Colonic mucosa (tissue), 4 donors: Measurements from ENCODE around the gene SMYD1. TPM values are rescaled to one million over a fixed set of nuclear protein-coding genes. Genes with fewer than 3 reads are reported as not detected.

ENCODE experiments used
- DNase-seq: peaks from one replicate; pipeline ENCODE4 v3.0.0-alpha.2; 2020
- H3K27ac ChIP-seq: fragments of 200-600 bp; one replicate; pipeline ENCODE4 v1.8.0; 2021
- H3K27me3 ChIP-seq: fragments of 200-600 bp; one replicate; pipeline ENCODE4 v1.8.0; 2021
- H3K36me3 ChIP-seq: fragments of 200-600 bp; one replicate; pipeline ENCODE4 v1.8.0; 2021
- H3K4me1 ChIP-seq: fragments of 200-600 bp; one replicate; pipeline ENCODE4 v1.8.0; 2021; ENCODE audit warnings: mild to moderate bottlenecking
- H3K4me3 ChIP-seq: fragments of 200-600 bp; one replicate; pipeline ENCODE4 v1.8.0; 2021
- H3K9ac ChIP-seq, 2 donors: one replicate each; pipeline ENCODE4 v1.7.0; 2013; ENCODE audit warnings: control low read depth in 2 of 2, low read depth in 2 of 2, low read length in 2 of 2
- H3K9me3 ChIP-seq: fragments of 200-600 bp; one replicate; pipeline ENCODE4 v1.8.0; 2021
- CTCF ChIP-seq: fragments of 200-600 bp; IDR thresholded peaks from one replicate; pipeline ENCODE4 v1.8.0; 2022; ENCODE audit warnings: antibody characterized with exemption, mild to moderate bottlenecking
- intact Hi-C: fragments of 100-400 bp; cut with DNase I; formaldehyde crosslinking; loops from one replicate; pipeline ENCODE4 v1.14.1; 2022
- total RNA-seq, 2 donors: library from RNA; stranded (reverse); fragmentation: NEBNext Ultra II Directional in 1 of 2; extraction: Animal tissue kit (Norgen Biotek cat#: 25700) in 1 of 2; gene quantifications; one replicate each; pipeline ENCODE4 v1.2.1, GENCODE V29; 2021
- donor health status: healthy.
- donor health status: DM: no; HTN: no; CAD: no.
- donor health status: DM: no; HTN: no; CAD: no.

SMYD1 gene
- total RNA-seq, 2 donors from 2014 or later, result 1.9 TPM; not detected in 1

DNA sequence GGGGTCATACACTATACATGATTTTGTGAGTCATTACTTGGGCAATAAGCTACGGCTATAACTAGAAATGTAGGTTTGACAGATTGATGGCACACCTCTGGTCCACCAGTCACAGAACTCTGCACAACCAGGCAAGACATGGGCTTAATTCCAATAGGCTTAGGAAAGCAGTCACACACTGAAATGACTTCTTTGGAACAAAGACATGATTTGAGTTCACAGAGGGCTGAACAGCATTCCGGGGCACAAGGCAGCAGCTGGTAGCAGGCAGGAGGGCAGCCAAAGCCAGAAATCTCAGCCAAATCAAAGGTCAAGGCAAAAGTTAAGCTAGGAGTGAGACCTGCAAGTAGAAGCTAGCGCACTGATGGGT lies 32.8 kb downstream of the SMYD1 start:
- no peak overlapping the region for H3K9ac ChIP-seq
- no peaks in the 10 kb centered on the region for H3K36me3 ChIP-seq
- intact Hi-C loops, result no loop called here
- H3K27me3 ChIP-seq, result no peaks in the 10 kb centered on the region
- H3K27ac ChIP-seq, result no peak overlapping the region
- no peaks in the 10 kb centered on the region for H3K9me3 ChIP-seq
- no peaks in the 10 kb centered on the region for H3K4me1 ChIP-seq
- DNase-seq, result no peak
- no peak overlapping the region for H3K4me3 ChIP-seq
- no peak for TF ChIP-seq CTCF

- intact Hi-C loops, result no loop called here
- Histone ChIP-seq H3K4me1 (no peaks in the 10 kb centered on the region), H3K27me3 (no peaks in the 10 kb centered on the region), H3K4me3 (no peak overlapping the region), H3K9ac (no peak overlapping the region), H3K36me3 (no peaks in the 10 kb centered on the region), H3K27ac (no peak overlapping the region), H3K9me3 (no peaks in the 10 kb centered on the region)
- DNase-seq, result no peak
- no peak for TF ChIP-seq CTCF
Measured at GRCh38 chr2:88108796-88109195, 41.2 kb downstream of the SMYD1 start.

GRCh38 chr2:88110830-88111229 lies 43.2 kb downstream of the SMYD1 start:
- Histone ChIP-seq H3K4me3 (no peak overlapping the region), H3K36me3 (no peaks in the 10 kb centered on the region), H3K27me3 (no peaks in the 10 kb centered on the region), H3K9ac (no peak overlapping the region), H3K27ac (no peak overlapping the region), H3K9me3 (no peaks in the 10 kb centered on the region), H3K4me1 (no peaks in the 10 kb centered on the region)
- TF ChIP-seq CTCF, result no peak
- no peak for DNase-seq
- intact Hi-C loops, result no loop called here

DNA sequence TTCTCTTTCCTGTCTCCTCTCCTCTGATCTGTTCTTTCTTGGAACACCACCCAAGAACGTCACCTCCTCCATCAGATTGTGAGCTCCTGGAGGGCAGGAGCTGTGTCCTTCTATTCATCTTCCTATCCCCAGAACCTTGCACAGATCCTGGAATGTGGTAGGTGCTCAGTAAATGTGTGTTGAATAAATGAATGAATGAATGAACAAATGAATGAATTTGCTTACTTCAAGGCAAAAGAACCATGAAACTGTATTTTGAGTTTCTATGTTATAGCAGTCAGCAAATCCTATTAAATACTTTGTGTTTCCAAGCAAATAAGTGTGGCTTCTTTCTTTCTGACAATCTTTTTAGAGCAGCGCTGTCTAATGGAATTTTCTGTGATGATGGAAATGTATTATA lies 45.4 kb downstream of the SMYD1 start:
- Histone ChIP-seq H3K9me3 (no peaks in the 10 kb centered on the region), H3K9ac (no peak overlapping the region), H3K4me1 (no peaks in the 10 kb centered on the region), H3K4me3 (no peak overlapping the region), H3K27me3 (no peaks in the 10 kb centered on the region), H3K27ac (no peak overlapping the region), H3K36me3 (no peaks in the 10 kb centered on the region)
- intact Hi-C loops, result no loop called here
- no peak for DNase-seq
- TF ChIP-seq CTCF, result no peak

DNA sequence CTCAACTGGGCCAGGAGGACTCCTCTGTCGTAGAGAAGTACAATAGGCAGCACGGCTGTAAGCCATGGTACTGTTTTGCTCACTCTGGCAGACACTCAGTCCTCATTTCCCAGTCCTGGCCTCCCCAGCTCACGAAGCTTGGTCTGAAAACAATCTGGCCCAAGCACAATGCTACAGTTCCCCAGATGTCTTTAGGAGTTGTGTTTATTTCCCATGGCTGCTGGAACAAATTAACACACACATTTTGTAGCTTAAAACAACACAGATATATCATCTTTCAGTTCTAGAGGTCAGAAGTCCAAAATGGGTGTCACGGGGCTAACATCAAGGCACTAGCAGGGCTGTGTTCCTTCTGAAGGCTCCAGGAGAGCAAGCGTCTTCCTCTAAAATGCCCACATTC lies 47.3 kb downstream of the SMYD1 start:
- no peaks in the 10 kb centered on the region for H3K9me3 ChIP-seq
- no peaks in the 10 kb centered on the region for H3K4me1 ChIP-seq
- intact Hi-C loops, result no loop called here
- DNase-seq, result no peak
- no peaks in the 10 kb centered on the region for H3K36me3 ChIP-seq
- TF ChIP-seq CTCF, result no peak
- H3K9ac ChIP-seq, result no peak overlapping the region
- no peaks in the 10 kb centered on the region for H3K27me3 ChIP-seq
- H3K27ac ChIP-seq, result no peak overlapping the region
- H3K4me3 ChIP-seq, result no peak overlapping the region
